Endothelial cell of umbilical vein (primary cell): ENCODE results near the gene ASB1. TPM values are rescaled to one million over a fixed set of nuclear protein-coding genes. Genes with fewer than 3 reads are reported as not detected.

Experiments
- BruUV-seq: library from RNA; stranded (reverse); fragments of 400-500 nt; replicated peaks from 2 replicates; lab custom pipeline; 2021; lab: Mats Ljungman, UMichigan
- CTCF ChIA-PET: fragments of 300-600, 350-600 bp; sonication (Branson Sonifier 250); formaldehyde crosslinking; loops from one replicate; lab custom pipeline; 2021; ENCODE audit warnings: antibody characterized with exemption, inconsistent platforms; lab: Charles Lee
- POLR2A ChIA-PET: fragments of 300-600, 350-600 bp; sonication (Branson Sonifier 250); formaldehyde crosslinking; loops from one replicate; lab custom pipeline; 2021; ENCODE audit warnings: antibody characterized with exemption, inconsistent platforms; lab: Charles Lee
- DNase-seq: peaks from one replicate; pipeline ENCODE4 v3.0.0-alpha.2; 2011; ENCODE audit warnings: low read depth, low spot score
- FAIRE-seq: peaks from 2 replicates; lab custom pipeline; 2011; peaks lifted over from hg19 to GRCh38; lab: Jason Lieb, UNC
- H2AFZ ChIP-seq: 2 replicates; pipeline ENCODE4 v1.6.0; 2012; ENCODE audit warnings: low read depth, low read length, control low read depth, inconsistent platforms
- H3K27ac ChIP-seq: 2 replicates; pipeline ENCODE4 v1.5.1; 2011; ENCODE audit warnings: low read depth, mild to moderate bottlenecking, control low read depth, low read length, moderate library complexity; ENCODE audit not compliant: insufficient read depth
- H3K27me3 ChIP-seq, 2 experiments: 2 replicates each; pipeline versions ENCODE4 v1.6.0 to v1.6.1; 2011; ENCODE audit warnings: low read length in 2 of 2, mixed read lengths in 1 of 2; ENCODE audit not compliant: control insufficient read depth in 2 of 2, insufficient read depth in 2 of 2
- H3K36me3 ChIP-seq, 2 experiments: 2 replicates in 1 of 2; 3 replicates in 1 of 2; pipeline ENCODE4 v1.5.1; 2011; ENCODE audit warnings: low read length in 2 of 2, mild to moderate bottlenecking in 1 of 2, moderate library complexity in 1 of 2; ENCODE audit not compliant: control insufficient read depth in 2 of 2, insufficient read depth in 2 of 2; ENCODE audit errors: extremely low read depth in 1 of 2
- H3K4me1 ChIP-seq: 3 replicates; pipeline ENCODE4 v1.5.1; 2011; ENCODE audit warnings: mild to moderate bottlenecking, low read length; ENCODE audit not compliant: control insufficient read depth, insufficient read depth; ENCODE audit errors: extremely low read depth
- H3K4me2 ChIP-seq: 2 replicates; pipeline ENCODE4 v1.6.1; 2011; ENCODE audit warnings: low read length, control low read depth, mixed read lengths; ENCODE audit not compliant: insufficient read depth
- H3K4me3 ChIP-seq, 3 experiments: fragments of 200-600 bp in 1 of 3; sonication (generic), shearing (Covaris generic) in 1 of 3; replicated peaks in 1 of 3; 2 replicates each; pipeline ENCODE4 v1.5.1; 2011 to 2016; ENCODE audit warnings: control low read depth in 3 of 3, low read length in 3 of 3, mild to moderate bottlenecking in 2 of 3, inconsistent platforms in 1 of 3, low read depth in 1 of 3, moderate library complexity in 1 of 3; ENCODE audit not compliant: insufficient read depth in 1 of 3
- H3K79me2 ChIP-seq: 2 replicates; pipeline ENCODE4 v1.6.0; 2012; ENCODE audit warnings: low read length, inconsistent platforms; ENCODE audit not compliant: control insufficient read depth, insufficient read depth
- H3K9ac ChIP-seq: replicated peaks from 2 replicates; pipeline ENCODE3; 2011; ENCODE audit warnings: low read length, control low read depth; ENCODE audit not compliant: insufficient read depth; ENCODE audit errors: extremely low read depth
- H3K9me1 ChIP-seq: replicated peaks from 3 replicates; pipeline ENCODE4 v1.6.0; 2011; ENCODE audit warnings: mild to moderate bottlenecking, low read length; ENCODE audit not compliant: control insufficient read depth, insufficient read depth; ENCODE audit errors: extremely low read depth
- H3K9me3 ChIP-seq: replicated peaks from 2 replicates; pipeline ENCODE4 v1.5.1; 2012; ENCODE audit warnings: low read length, inconsistent platforms; ENCODE audit not compliant: control insufficient read depth, insufficient read depth
- H4K20me1 ChIP-seq: replicated peaks from 2 replicates; pipeline ENCODE3; 2011; ENCODE audit warnings: mild to moderate bottlenecking, low read length; ENCODE audit not compliant: control insufficient read depth, insufficient read depth; ENCODE audit errors: extremely low read depth
- CTCF ChIP-seq, 2 donors: IDR thresholded peaks; 1 replicate in 1 of 2; 2 replicates in 1 of 2; pipeline ENCODE4 v1.5.1; 2011; ENCODE audit warnings: low read length in 2 of 2, mild to moderate bottlenecking in 2 of 2, moderate library complexity in 2 of 2, control low read depth in 1 of 2, inconsistent platforms in 1 of 2, low read depth in 1 of 2; ENCODE audit not compliant: insufficient read depth in 1 of 2; ENCODE audit errors: extremely low read depth in 1 of 2
- EZH2 ChIP-seq: IDR thresholded peaks from 2 replicates; pipeline ENCODE4 v1.6.1; 2012; ENCODE audit warnings: borderline replicate concordance, low read depth, mild to moderate bottlenecking, moderate library complexity, low read length, inconsistent platforms; ENCODE audit not compliant: severe bottlenecking
- FOS ChIP-seq: IDR thresholded peaks from 2 replicates; pipeline ENCODE4 v1.6.1; 2011; ENCODE audit warnings: mild to moderate bottlenecking, low read length, moderate library complexity, borderline replicate concordance; ENCODE audit not compliant: insufficient read depth
- GATA2 ChIP-seq: IDR thresholded peaks from 2 replicates; pipeline ENCODE4 v1.7.0; 2011; ENCODE audit warnings: low read depth, mild to moderate bottlenecking, moderate library complexity, mixed read lengths, low read length; ENCODE audit not compliant: insufficient read length, insufficient read depth
- JUN ChIP-seq: IDR thresholded peaks from 2 replicates; pipeline ENCODE4 v1.6.1; 2011; ENCODE audit warnings: borderline replicate concordance, low read depth; ENCODE audit not compliant: insufficient read length, insufficient read depth
- MAX ChIP-seq: IDR thresholded peaks from 2 replicates; pipeline ENCODE4 v1.6.1; 2011; ENCODE audit not compliant: insufficient read depth, insufficient read length
- MYC ChIP-seq: IDR thresholded peaks from one replicate; pipeline ENCODE4 v1.6.1; 2011; ENCODE audit warnings: mild to moderate bottlenecking, low read depth, low read length
- POLR2A ChIP-seq: IDR thresholded peaks from 2 replicates; pipeline ENCODE4 v1.6.1; 2012; ENCODE audit warnings: low read depth, mild to moderate bottlenecking, control low read depth, low read length
- POLR2AphosphoS5 ChIP-seq: IDR thresholded peaks from 2 replicates; pipeline ENCODE4 v1.6.1; 2012; ENCODE audit warnings: low read depth, mild to moderate bottlenecking, control low read depth, low read length, moderate library complexity; ENCODE audit not compliant: insufficient read depth
- dilution Hi-C: fragments of 300-500 bp; cut with MboI; formaldehyde crosslinking; loops from one replicate; pipeline ENCODE4 v1.15.0; 2019; ENCODE audit warnings: low sequenced_read_pairs; ENCODE audit not compliant: extremely low pct_ligation_motif_present
- intact Hi-C: fragments of 100-400 bp; cut with micrococcal nuclease; formaldehyde crosslinking; loops from one replicate; pipeline ENCODE4 v1.10.0; 2022
- polyA plus RNA-seq, 4 experiments: library from polyadenylated mRNA; depleted of rRNA in 3 of 4; stranded (reverse) in 3 of 4; unstranded in 1 of 4; fragments of >200 nt; gene quantifications; 2 replicates each; pipeline versions ENCODE4 v1.2.1 to v1.2.3, GENCODE V29; 2011 to 2012; ENCODE audit warnings: missing spikeins in 1 of 4
- total RNA-seq: library from RNA; stranded (reverse); gene quantifications from 2 replicates; pipeline ENCODE4 v1.2.3, GENCODE V29; 2021

ASB1 gene
- total and polyA plus RNA-seq, 2 donors (not counting 3 experiments of a cell fraction or from before 2014, with no cell fraction given) = 12.3 to 16.2 TPM

GRCh38 chr2:238487134-238487533 lies 60.4 kb downstream of the ASB1 start:
- Histone ChIP-seq H3K9ac (no peak overlapping the region), H3K79me2 (no peaks in the 10 kb centered on the region), H3K4me3 (no peak overlapping the region), H3K27ac (no peak overlapping the region), H3K27me3 (no peaks in the 10 kb centered on the region), H3K9me3 (no peaks in the 10 kb centered on the region), H3K9me1 (no peaks in the 10 kb centered on the region), H3K4me1 (no peaks in the 10 kb centered on the region), H4K20me1 (no peaks in the 10 kb centered on the region), H2AFZ (no peak overlapping the region), H3K36me3 (no peaks in the 10 kb centered on the region), H3K4me2 (no peak overlapping the region)
- CTCF ChIA-PET = no interaction called here
- dilution Hi-C loops (no loop called here), intact Hi-C loops (no loop called here)
- BruUV-seq = no TSS peak
- DNase-seq = no peak
- no peak for TF ChIP-seq MAX
- TF ChIP-seq FOS = no peak
- no peak for TF ChIP-seq POLR2A
- no peak for TF ChIP-seq POLR2AphosphoS5
- FAIRE-seq = no peak
- POLR2A ChIA-PET = no interaction called here

GRCh38 chr2:238487652-238488346 lies 61.1 kb downstream of the ASB1 start:
- no peaks in the 10 kb centered on the region for H3K36me3 ChIP-seq
- no peak overlapping the region for H3K27ac ChIP-seq
- POLR2A ChIA-PET = no interaction called here
- TF ChIP-seq MYC = no peak
- TF ChIP-seq FOS = no peak
- no peak for TF ChIP-seq EZH2
- TF ChIP-seq CTCF (IDR thresholded peaks at IDR 0.05; ENCODE audit: extremely low read depth in 1 of 2, insufficient read depth in 1 of 2, low read depth in 1 of 2, low read length in 2 of 2) = no peak
- TF ChIP-seq MAX = no peak
- TF ChIP-seq POLR2A = no peak
- TF ChIP-seq JUN = no peak
- no peak for TF ChIP-seq POLR2AphosphoS5
- no peak for TF ChIP-seq GATA2
- H3K9me1 ChIP-seq = no peaks in the 10 kb centered on the region
- intact Hi-C loops (no loop called here), dilution Hi-C loops (no loop called here)
- H3K27me3 ChIP-seq = no peaks in the 10 kb centered on the region
- no peaks in the 10 kb centered on the region for H3K9me3 ChIP-seq
- DNase-seq = no peak
- no peak overlapping the region for H3K4me2 ChIP-seq
- CTCF ChIA-PET = no interaction called here
- no peaks in the 10 kb centered on the region for H3K4me1 ChIP-seq
- no TSS peak for BruUV-seq
- no peak overlapping the region for H2AFZ ChIP-seq
- no peak for FAIRE-seq
- H3K79me2 ChIP-seq = no peaks in the 10 kb centered on the region
- H3K4me3 ChIP-seq = no peak overlapping the region
- H4K20me1 ChIP-seq = no peaks in the 10 kb centered on the region
- H3K9ac ChIP-seq = no peak overlapping the region
